T-cell (primary cell): Measurements from ENCODE around the gene TSC22D1. TPM values are rescaled to one million over a fixed set of nuclear protein-coding genes. Genes with fewer than 3 reads are reported as not detected.

Source experiments
- total RNA-seq, 35 experiments: library from RNA in 6 of 35; stranded (reverse) in 6 of 35; fragments of 120-200 nt in 1 of 35; gene quantifications; one replicate each; pipeline versions ENCODE4 v1.2.1 to v1.2.4 and lab custom pipeline; 2013 to 2026

TSC22D1 gene
- total RNA-seq, 5 donors from 2014 or later (not counting 1 experiment from before 2014, with no cell fraction given): 32.5 to 40.4 (median 36.4) TPM

Other genes starting within 250 kb of the TSC22D1 start
- gene SERP2, start 202.5 kb downstream of the TSC22D1 start, total RNA-seq: under 1 TPM in 3 of 5 donors, not detected in 2; 0.44 to 0.65 (median 0.47) TPM